ENCODE results near the gene SMIM44. TPM values are rescaled to one million over a fixed set of nuclear protein-coding genes. Genes with fewer than 3 reads are reported as not detected.
"Not testable (repeated sequence)": the region's sequence is repeated elsewhere in the genome, so short reads cannot be mapped to it uniquely, and the experiment has no call there.

The SMIM44 gene
- total RNA-seq, 1 donor from 2014 or later, result 1.0 TPM

DNA sequence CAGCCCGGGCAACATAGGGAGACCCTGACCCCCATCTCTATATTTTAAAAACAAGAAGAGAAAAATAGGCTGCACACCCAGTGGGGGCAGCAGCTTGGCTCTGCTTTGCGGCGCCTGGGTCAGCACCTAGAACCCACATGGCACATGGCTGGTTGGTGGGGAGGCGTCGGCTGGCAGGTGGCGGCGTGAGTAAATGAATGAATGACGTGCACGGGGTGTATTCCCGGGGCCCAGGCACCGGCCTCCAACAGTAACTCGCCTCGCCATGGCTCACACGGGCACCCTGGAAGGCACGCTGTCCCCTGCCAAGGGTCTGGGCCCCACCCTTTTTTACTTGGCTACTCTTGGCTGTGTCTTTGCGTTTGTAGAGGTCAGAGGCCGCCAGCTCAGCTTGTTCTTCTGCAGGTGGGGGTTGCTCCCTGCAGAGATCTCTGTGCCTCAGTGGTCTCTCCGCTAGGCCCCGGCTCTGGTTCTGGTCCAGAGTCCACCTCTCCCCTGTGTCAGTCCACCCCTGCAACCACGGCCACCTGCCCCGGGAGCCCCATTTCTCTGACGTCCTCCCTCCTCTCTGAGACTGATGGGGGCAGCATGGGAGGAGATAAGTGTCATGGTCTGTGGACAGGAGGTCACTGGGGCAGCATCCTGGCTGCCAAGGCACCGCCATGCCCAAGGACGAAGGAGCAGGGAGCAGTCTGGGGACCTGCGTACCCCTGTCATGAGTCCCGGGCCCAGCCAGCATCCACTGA lies 28.4 kb upstream of the SMIM44 start:
- TF ChIP-seq, protein P1, sequence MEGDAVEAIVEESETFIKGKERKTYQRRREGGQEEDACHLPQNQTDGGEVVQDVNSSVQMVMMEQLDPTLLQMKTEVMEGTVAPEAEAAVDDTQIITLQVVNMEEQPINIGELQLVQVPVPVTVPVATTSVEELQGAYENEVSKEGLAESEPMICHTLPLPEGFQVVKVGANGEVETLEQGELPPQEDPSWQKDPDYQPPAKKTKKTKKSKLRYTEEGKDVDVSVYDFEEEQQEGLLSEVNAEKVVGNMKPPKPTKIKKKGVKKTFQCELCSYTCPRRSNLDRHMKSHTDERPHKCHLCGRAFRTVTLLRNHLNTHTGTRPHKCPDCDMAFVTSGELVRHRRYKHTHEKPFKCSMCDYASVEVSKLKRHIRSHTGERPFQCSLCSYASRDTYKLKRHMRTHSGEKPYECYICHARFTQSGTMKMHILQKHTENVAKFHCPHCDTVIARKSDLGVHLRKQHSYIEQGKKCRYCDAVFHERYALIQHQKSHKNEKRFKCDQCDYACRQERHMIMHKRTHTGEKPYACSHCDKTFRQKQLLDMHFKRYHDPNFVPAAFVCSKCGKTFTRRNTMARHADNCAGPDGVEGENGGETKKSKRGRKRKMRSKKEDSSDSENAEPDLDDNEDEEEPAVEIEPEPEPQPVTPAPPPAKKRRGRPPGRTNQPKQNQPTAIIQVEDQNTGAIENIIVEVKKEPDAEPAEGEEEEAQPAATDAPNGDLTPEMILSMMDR (conservative IDR thresholded peaks at IDR 0.05; ENCODE audit: low read depth, low read length), result no peak
- DNase-seq (ENCODE audit: low read depth), result no peak

DNA sequence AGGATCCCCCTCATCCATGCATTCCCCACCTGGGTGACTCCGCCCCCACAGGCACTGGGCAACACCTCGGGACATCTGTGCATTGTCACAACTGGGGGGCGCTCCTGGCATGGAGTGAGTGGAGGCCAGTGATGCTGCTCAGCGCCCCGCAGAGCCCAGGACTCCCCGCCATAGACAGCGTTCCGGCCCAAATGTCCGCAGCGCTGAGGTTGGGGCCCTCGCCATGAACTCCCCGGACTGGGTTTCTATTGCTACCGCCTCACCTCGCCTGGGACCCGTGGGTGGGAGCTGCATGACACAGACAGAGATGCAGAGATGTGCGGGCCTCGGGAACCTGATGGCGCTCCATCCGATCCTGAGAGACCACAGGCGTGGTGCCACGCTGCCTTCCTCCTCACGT lies 27.5 kb upstream of the SMIM44 start:
- TF ChIP-seq, protein P1 (conservative IDR thresholded peaks at IDR 0.05; ENCODE audit: low read depth, low read length), result no peak
- no peak overlapping the region for H3K4me3 ChIP-seq (ENCODE audit: low read depth, low read length)
- DNase-seq (ENCODE audit: low read depth), result no peak

More for the DNA sequence above, 28.4 kb upstream of the SMIM44 start:
- H3K4me3 ChIP-seq (ENCODE audit: low read depth, low read length), result no peak overlapping the region

DNA sequence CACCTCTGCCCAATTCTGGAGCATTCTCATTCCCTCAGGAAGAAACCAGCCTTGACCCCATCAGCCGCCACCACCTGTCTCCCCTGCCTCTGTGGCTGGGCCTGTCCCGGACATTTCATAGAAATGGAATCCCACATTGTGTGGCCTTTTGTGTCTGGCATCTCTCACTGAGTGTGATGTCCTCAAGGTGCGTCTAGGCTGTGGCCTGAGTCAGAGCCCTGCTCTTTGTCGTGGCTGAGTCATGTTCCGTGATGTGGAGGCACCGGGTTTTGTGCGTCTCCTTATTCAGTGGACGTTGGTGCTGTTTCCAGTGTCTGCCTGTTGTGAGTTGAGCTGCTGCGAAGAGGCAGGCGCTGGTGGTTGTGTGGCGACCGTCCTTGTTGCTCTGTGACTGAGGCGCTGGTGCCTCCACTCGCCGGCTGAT lies 26.3 kb upstream of the SMIM44 start:
- TF ChIP-seq, protein P1 (conservative IDR thresholded peaks at IDR 0.05; ENCODE audit: low read depth, low read length), result no peak
- no peak for DNase-seq (ENCODE audit: low read depth)
- no peak overlapping the region for H3K4me3 ChIP-seq (ENCODE audit: low read depth, low read length)

DNA sequence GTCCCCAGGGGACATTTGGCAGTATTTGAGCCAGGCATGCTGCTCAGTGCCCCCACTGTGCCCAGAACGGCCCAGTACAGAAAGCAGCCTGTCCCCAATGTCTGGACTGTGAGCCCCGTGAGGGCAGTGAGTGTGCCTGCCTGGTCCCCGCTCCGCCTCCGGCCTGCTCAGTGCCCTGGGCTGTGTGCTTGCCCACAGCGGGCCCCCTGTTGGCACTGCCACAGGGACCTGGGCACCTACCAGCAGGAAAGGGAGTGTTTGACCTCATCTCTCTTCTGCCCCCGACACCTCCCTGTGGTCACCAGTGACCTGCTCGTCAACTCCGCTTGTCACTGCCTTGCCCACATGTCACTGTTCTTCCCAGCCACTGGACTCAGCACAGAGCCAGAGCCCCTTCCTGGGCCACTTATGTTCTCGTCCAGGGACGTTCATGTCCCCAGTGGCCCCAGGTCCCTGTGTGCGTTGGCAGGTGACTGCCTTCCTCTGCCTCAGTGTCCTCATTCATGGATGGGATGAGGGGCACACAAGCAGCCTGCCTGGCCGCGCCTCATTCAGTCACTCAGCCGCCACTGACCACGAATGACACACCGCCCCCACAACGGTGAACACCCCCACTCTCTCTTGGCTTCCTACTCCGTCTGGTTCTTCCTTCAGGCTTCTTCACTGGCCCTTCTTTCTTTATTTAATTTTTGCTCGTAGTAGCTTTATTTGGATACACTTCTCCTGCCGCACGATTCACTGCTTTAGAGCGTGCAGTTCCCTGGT lies 25.7 kb upstream of the SMIM44 start:
- no peak overlapping the region for H3K4me3 ChIP-seq (ENCODE audit: low read depth, low read length)

DNA sequence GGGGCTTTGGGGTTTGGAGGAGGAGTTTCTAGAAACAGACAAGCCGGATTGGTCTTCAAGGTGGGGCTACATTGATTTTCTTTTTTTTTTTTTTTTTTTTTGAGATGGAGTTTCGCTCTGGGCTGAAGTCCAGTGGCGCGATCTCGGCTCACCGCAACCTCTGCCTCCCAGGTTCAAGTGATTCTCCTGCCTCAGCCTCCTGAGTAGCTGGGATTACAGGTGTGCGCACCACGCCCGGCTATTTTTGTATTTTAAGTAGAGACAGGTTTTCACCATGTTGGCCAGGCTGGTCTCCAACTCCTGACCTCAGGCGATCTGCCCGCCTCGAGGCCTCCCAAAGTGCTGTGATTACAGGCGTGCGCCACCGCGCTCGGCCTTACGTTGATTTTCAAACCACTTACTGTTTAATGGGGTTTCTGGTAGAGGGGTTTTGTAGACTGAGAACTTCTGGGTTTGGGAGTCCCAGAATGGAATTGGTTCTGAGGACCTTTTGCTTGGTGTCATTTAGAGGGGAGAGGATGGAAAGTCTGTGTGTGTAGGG lies 24.9 kb upstream of the SMIM44 start:
- not testable (repeated sequence) for H3K4me3 ChIP-seq (ENCODE audit: low read depth, low read length); DNase-seq (ENCODE audit: low read depth)

More for the DNA sequence above, 25.7 kb upstream of the SMIM44 start:
- no peak for DNase-seq (ENCODE audit: low read depth)
- TF ChIP-seq, protein P1 (conservative IDR thresholded peaks at IDR 0.05; ENCODE audit: low read depth, low read length), result no peak

DNA sequence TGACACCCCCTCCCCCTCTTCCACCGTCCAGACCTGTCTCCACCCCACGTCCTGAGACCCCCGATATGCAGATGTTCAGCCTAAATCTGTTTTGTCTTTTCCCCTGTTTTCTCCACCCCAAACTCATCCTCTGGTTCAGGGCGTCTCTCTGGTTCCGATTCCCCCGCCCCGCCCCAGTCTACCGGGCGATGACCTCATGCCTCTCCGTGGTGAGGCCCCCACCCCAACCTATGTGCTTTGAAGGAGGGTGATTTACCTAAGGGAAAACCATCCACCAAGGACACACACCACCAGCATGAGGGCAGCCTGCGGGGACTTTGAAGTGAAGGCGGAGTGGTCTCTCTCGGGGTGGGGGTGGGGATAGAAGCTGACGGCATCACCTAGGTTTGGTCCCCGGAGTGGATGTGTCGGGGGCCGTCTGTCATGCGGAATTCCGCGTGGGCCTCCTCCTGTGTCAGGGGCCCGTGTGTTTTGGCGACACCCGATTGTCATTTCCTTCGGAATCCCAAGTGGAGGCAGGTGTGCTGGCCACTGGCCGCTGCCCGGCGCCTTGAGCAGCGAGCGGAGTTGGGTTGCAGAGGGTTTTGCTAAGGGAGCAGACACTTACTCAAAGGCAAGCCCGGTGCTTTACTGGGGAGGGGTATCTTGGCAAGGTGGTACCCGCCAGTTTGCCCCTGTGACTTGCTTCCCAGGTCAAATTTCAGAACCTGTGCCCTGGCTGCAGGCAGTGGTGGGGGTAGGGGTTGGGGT lies 24.3 kb upstream of the SMIM44 start:
- peak overlapping the region; percentile 93 for H3K4me3 ChIP-seq (ENCODE audit: low read depth, low read length)
- no peak for DNase-seq (ENCODE audit: low read depth)
- TF ChIP-seq, protein P1 (conservative IDR thresholded peaks at IDR 0.05; ENCODE audit: low read depth, low read length), result no peak
